SU-DHL-6 (cell line): Measurements from ENCODE around the gene UNC119B.

Experiments
- CTCF ChIP-seq: fragments of 200-600 bp; sonication (generic); IDR thresholded peaks from one replicate; pipeline ENCODE4 v1.5.1; 2017; ENCODE audit warnings: antibody characterized with exemption, mild to moderate bottlenecking, low read length, moderate library complexity; ENCODE audit not compliant: insufficient read depth, poor library complexity, severe bottlenecking
- EZH2phosphoT487 ChIP-seq: fragments of 200-600 bp; sonication (generic), shearing (Covaris generic); conservative IDR thresholded peaks from 2 replicates; pipeline ENCODE4 v1.6.1; 2018; ENCODE audit warnings: mild to moderate bottlenecking, antibody characterized with exemption, low read length, moderate library complexity, mixed read lengths

GRCh38 chr12:120764816-120765215, 54.6 kb downstream of the UNC119B start:
- no peak for TF ChIP-seq CTCF
- TF ChIP-seq EZH2phosphoT487: no peak
